GM12872 (cell line): ENCODE measurements around the gene LAMA3.

Experiments
- CTCF ChIP-seq: IDR thresholded peaks from 3 replicates; pipeline ENCODE4 v1.5.1; 2011; ENCODE audit warnings: low read depth, mild to moderate bottlenecking, low read length, moderate library complexity; ENCODE audit not compliant: insufficient read depth

LAMA3 gene

GRCh38 chr18:23926571-23926970 is 237.3 kb downstream of the LAMA3 start:
- no peak for TF ChIP-seq CTCF

- TF ChIP-seq CTCF = no peak
These were observed 238.8 kb downstream of the LAMA3 start for GRCh38 chr18:23927821-23928746.

GRCh38 chr18:23929362-23929930 is 240.2 kb downstream of the LAMA3 start:
- no peak for TF ChIP-seq CTCF

GRCh38 chr18:23930002-23930401 is 240.7 kb downstream of the LAMA3 start:
- no peak for TF ChIP-seq CTCF

GRCh38 chr18:23932385-23933067 is 243.3 kb downstream of the LAMA3 start:
- TF ChIP-seq CTCF = no peak

- no peak for TF ChIP-seq CTCF
These were observed 244.2 kb downstream of the LAMA3 start for GRCh38 chr18:23933407-23933806.

GRCh38 chr18:23934252-23934651 is 245.0 kb downstream of the LAMA3 start:
- TF ChIP-seq CTCF = no peak
